ENCODE results near the gene NT5DC3. TPM values are rescaled to one million over a fixed set of nuclear protein-coding genes. Genes with fewer than 3 reads are reported as not detected.
"Not testable (repeated sequence)": the region's sequence is repeated elsewhere in the genome, so short reads cannot be mapped to it uniquely, and the experiment has no call there.

NT5DC3 gene
- polyA plus RNA-seq, 6 donors from 2014 or later = 0.96 to 4.4 (median 1.9) TPM

DNA sequence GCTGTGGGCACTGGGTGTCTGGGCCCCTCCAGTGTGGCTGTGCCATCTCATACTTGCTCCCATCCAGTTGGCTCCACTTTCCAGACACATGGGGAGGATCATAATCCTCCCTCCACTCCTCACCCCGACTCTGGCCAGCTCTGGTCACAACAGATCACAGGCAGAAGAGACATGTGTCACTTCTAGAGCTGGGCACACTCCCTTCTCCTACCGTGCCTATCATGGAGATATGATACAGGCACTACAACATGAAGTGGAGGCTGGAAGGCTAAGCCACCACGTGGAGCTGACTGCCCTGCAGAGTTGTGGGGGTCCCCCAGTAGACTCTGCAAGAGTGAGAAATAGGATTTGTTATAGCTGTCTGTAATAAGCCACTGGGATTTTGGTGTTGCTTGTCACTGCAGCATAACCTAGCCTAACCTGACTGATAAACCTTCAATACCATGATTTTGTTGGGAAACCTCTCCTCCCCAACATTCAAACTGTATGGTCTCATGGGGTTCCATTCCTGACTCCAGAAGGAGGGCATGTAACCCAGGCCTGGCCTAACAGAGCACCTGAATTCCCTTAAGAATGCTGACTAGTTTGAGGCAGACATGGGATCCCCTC is 20.0 kb downstream of the NT5DC3 start:
- peaks cover 0 to 3% (median 0%) of the 10 kb centered on the region in 3 donors for H3K4me1 Mint-ChIP-seq
- no peak overlapping the region for H3K27ac Mint-ChIP-seq
- peaks cover 10 to 11% of the 10 kb centered on the region in 2 donors for H3K36me3 Mint-ChIP-seq
- H3K27me3 Mint-ChIP-seq = no peaks in the 10 kb centered on the region
- ATAC-seq (ENCODE audit: low read depth in 2 of 2) = no peak
- DNase-seq = no peak
- H3K9me3 Mint-ChIP-seq = peaks cover 0 to 9% (median 2%) of the 10 kb centered on the region in 7 donors
- no peak overlapping the region for H3K4me3 Mint-ChIP-seq

DNA sequence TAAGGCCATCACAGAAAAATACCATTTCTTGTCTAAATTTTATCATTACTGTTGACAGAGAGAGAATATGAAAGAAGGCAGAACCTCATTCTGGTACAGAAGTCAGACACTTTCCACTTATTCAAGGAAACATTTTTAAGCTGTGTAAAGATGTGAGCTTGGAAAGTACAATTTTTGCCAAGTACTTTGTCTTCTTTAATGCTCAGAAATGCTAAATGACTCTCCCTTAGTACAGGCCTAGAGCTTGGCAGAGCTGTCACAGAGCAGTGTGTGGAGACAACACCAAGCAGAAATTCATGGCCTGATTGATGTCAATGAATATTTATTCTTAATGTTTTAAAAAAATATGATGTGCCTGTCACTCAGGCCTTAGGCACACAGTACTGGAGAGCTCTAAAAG is 20.7 kb downstream of the NT5DC3 start:
- DNase-seq (no peak), ATAC-seq (ENCODE audit: low read depth in 2 of 2) (no peak)
- Mint-ChIP-seq H3K36me3 (peaks cover 10 to 11% of the 10 kb centered on the region in 2 donors), H3K9me3 (peaks cover 0 to 9% (median 2%) of the 10 kb centered on the region in 7 donors), H3K4me3 (no peak overlapping the region), H3K27ac (no peak overlapping the region), H3K4me1 (peaks cover 0 to 3% (median 0%) of the 10 kb centered on the region in 3 donors), H3K27me3 (no peaks in the 10 kb centered on the region)

DNA sequence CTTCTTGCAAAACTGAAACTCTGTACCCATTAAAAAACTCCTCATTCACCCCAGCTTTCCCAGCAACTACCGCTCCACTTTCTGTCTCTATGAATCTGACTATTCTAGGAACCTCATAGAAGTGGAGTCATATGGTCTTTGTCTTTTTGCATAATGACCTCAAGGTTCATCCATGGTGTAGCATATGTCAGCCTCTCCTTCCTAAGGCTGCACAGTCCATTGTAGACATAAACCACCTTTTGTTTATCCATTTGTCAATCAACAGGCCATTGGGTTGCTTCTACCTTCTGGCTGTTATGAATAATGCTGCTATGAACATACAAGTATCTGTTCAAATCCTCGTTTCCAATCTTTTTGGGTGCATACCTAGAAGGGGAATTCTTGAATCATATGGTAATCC is 21.1 kb downstream of the NT5DC3 start:
- ATAC-seq (ENCODE audit: low read depth in 2 of 2) (no peak), DNase-seq (no peak)
- no peak overlapping the region for H3K4me3 Mint-ChIP-seq
- no peaks in the 10 kb centered on the region for H3K27me3 Mint-ChIP-seq
- peaks cover 10 to 11% of the 10 kb centered on the region in 2 donors for H3K36me3 Mint-ChIP-seq
- H3K9me3 Mint-ChIP-seq = peaks cover 0 to 9% (median 2%) of the 10 kb centered on the region in 7 donors
- H3K27ac Mint-ChIP-seq = no peak overlapping the region
- H3K4me1 Mint-ChIP-seq = peaks cover 0 to 3% (median 0%) of the 10 kb centered on the region in 3 donors

- Mint-ChIP-seq H3K27ac (no peak overlapping the region), H3K9me3 (peaks cover 0 to 9% (median 2%) of the 10 kb centered on the region in 7 donors), H3K27me3 (no peaks in the 10 kb centered on the region), H3K4me1 (peaks cover 0 to 3% (median 0%) of the 10 kb centered on the region in 3 donors), H3K36me3 (peaks cover 10 to 11% of the 10 kb centered on the region in 2 donors), H3K4me3 (no peak overlapping the region)
- ATAC-seq (ENCODE audit: low read depth in 2 of 2) (no peak), DNase-seq (no peak)
Observed at GRCh38 chr12:103819312-103819711, 21.7 kb downstream of the NT5DC3 start.

- H3K27ac Mint-ChIP-seq = no peak overlapping the region
- no peak overlapping the region for H3K4me3 Mint-ChIP-seq
- peaks cover 19 to 21% of the 10 kb centered on the region in 2 donors for H3K36me3 Mint-ChIP-seq
- peaks cover 0 to 9% (median 2%) of the 10 kb centered on the region in 7 donors for H3K9me3 Mint-ChIP-seq
- no peak for DNase-seq
- peaks cover 0 to 3% (median 0%) of the 10 kb centered on the region in 3 donors for H3K4me1 Mint-ChIP-seq
- no peaks in the 10 kb centered on the region for H3K27me3 Mint-ChIP-seq
- no peak for ATAC-seq (ENCODE audit: low read depth in 2 of 2)
Observed at GRCh38 chr12:103817791-103818190, 23.2 kb downstream of the NT5DC3 start.

DNA sequence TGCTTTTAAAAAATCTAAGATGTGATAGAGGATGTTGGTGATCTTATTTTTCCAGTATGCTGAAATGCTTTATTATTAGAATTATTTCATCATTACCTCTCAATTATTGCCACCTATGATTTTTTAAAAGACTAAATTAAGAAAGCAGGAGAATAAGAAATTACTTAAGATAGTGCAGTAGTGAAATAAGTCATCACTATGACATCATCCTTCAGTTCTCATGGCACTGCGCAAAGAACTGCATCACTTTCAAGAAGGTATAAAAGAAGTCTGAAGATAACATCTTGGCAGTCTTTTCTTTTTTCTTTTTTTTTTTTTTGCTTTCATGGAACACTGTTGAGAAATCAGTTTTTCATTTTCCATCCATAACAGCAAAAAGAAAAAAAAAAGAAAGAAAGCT is 24.4 kb downstream of the NT5DC3 start:
- ATAC-seq (ENCODE audit: low read depth in 2 of 2) = no peak
- Mint-ChIP-seq H3K4me3 (no peak overlapping the region), H3K27me3 (no peaks in the 10 kb centered on the region), H3K9me3 (peaks cover 0 to 6% (median under 1%) of the 10 kb centered on the region in 7 donors), H3K36me3 (peaks cover 18 to 20% of the 10 kb centered on the region in 2 donors), H3K27ac (peak overlapping the region in 1 of 6 donors; percentile 61), H3K4me1 (peaks cover 0 to 3% (median 0%) of the 10 kb centered on the region in 3 donors)
- DNase-seq = no peak

GRCh38 chr12:103814436-103814835 is 26.6 kb downstream of the NT5DC3 start:
- Mint-ChIP-seq H3K4me3 (no peak overlapping the region), H3K27ac (no peak overlapping the region), H3K27me3 (no peaks in the 10 kb centered on the region), H3K4me1 (peaks cover 0 to 3% (median 0%) of the 10 kb centered on the region in 3 donors), H3K36me3 (peaks cover 15 to 18% of the 10 kb centered on the region in 2 donors), H3K9me3 (no peaks in the 10 kb centered on the region)
- DNase-seq = no peak
- ATAC-seq (ENCODE audit: low read depth in 2 of 2) = no peak

GRCh38 chr12:103813949-103814348 is 27.1 kb downstream of the NT5DC3 start:
- no peak for DNase-seq
- Mint-ChIP-seq H3K27me3 (no peaks in the 10 kb centered on the region), H3K4me3 (peak overlapping the region in 1 of 8 donors; percentile 21), H3K9me3 (no peaks in the 10 kb centered on the region), H3K27ac (no peak overlapping the region), H3K4me1 (peaks cover 0 to 3% (median 0%) of the 10 kb centered on the region in 3 donors), H3K36me3 (peaks cover 18 to 20% of the 10 kb centered on the region in 2 donors)
- ATAC-seq (ENCODE audit: low read depth in 2 of 2) = no peak

DNA sequence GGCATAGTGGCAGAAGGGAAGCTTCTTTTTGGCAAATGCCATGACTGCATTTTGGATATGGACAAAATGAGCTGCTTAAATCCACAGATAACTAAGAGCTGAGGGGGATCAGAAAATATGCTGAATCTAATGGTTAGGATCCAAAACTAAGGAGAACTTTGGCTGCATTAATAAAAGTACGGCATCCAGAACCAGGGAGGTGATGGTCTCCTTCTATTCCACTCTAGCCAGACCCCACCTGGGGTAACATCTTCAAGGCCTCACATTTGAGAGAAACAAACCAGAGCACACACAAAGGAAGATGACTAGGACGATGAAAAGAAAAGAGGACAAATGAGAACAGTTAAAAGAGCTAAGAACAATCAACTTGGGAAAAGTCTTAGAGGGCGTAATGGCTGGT is 27.6 kb downstream of the NT5DC3 start:
- Mint-ChIP-seq H3K27ac (peak overlapping the region in 1 of 6 donors; percentile 75), H3K9me3 (no peaks in the 10 kb centered on the region), H3K36me3 (peaks cover 19 to 24% of the 10 kb centered on the region in 2 donors), H3K4me1 (peaks cover 0 to 3% (median 0%) of the 10 kb centered on the region in 3 donors), H3K27me3 (no peaks in the 10 kb centered on the region), H3K4me3 (no peak overlapping the region)
- ATAC-seq (ENCODE audit: low read depth in 2 of 2) = no peak
- no peak for DNase-seq

- peaks cover 0 to 4% (median 1%) of the 10 kb centered on the region in 3 donors for H3K4me1 Mint-ChIP-seq
- H3K4me3 Mint-ChIP-seq = no peak overlapping the region
- no peaks in the 10 kb centered on the region for H3K27me3 Mint-ChIP-seq
- H3K36me3 Mint-ChIP-seq = peaks cover 24 to 26% of the 10 kb centered on the region in 2 donors
- H3K27ac Mint-ChIP-seq = no peak overlapping the region
- ATAC-seq (ENCODE audit: low read depth in 2 of 2) (no peak), DNase-seq (no peak)
- no peaks in the 10 kb centered on the region for H3K9me3 Mint-ChIP-seq
Observed at GRCh38 chr12:103812789-103813188, 28.2 kb downstream of the NT5DC3 start.

GRCh38 chr12:103811791-103812190 is 29.2 kb downstream of the NT5DC3 start:
- no peaks in the 10 kb centered on the region for H3K27me3 Mint-ChIP-seq
- H3K9me3 Mint-ChIP-seq = no peaks in the 10 kb centered on the region
- no peak for DNase-seq
- peaks cover 0 to 8% (median 0%) of the 10 kb centered on the region in 3 donors for H3K4me1 Mint-ChIP-seq
- ATAC-seq (ENCODE audit: low read depth in 2 of 2) = no peak
- no peak overlapping the region for H3K4me3 Mint-ChIP-seq
- H3K27ac Mint-ChIP-seq = peak overlapping the region in 1 of 6 donors; percentile 28
- peaks cover 26 to 29% of the 10 kb centered on the region in 2 donors for H3K36me3 Mint-ChIP-seq

DNA sequence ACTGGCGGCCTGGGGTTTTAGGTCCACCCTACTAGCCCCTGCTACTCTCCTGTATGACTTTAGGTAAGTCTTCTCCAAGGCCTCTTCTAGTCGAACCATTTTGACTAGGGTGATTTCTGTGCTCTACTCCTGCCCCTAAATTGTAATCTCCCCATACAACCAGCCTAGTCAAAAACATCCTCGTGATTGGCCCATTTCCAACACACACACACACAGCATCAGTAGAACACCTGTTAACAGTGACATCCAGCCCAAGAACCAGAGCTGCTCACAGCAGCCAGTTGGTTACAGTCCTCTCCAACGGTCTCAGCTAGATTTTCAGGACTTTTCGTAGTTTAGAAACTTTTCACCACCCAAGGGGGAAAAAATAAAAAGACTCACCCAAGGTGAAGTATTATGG is 30.9 kb downstream of the NT5DC3 start:
- no peak for DNase-seq
- no peak for ATAC-seq (ENCODE audit: low read depth in 2 of 2)
- peaks cover 0 to 11% (median 0%) of the 10 kb centered on the region in 3 donors for H3K4me1 Mint-ChIP-seq
- peaks cover 37 to 40% of the 10 kb centered on the region in 2 donors for H3K36me3 Mint-ChIP-seq
- no peak overlapping the region for H3K27ac Mint-ChIP-seq
- no peak overlapping the region for H3K4me3 Mint-ChIP-seq
- H3K9me3 Mint-ChIP-seq = no peaks in the 10 kb centered on the region
- no peaks in the 10 kb centered on the region for H3K27me3 Mint-ChIP-seq

DNA sequence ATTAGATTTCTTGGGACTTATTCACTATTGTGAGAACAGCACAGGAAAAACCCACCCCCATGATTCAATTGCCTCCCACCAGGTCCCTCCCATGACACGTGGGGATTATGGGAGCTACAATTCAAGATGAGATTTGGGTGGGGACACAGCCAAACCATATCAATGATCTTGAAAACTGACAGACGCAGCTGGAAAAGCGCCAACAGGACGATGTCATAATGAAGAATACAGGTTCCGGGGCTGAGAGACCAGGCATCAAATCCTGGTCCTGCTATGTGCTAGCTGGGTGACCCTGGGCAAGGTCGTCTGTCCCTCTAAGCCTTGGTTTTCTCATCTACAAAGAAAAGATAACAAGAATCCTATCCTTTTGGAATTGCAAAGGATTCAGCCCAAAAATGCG is 31.4 kb downstream of the NT5DC3 start:
- DNase-seq, H3K4me3 Mint-ChIP-seq: not testable (repeated sequence)
- H3K36me3 Mint-ChIP-seq = peaks cover 37 to 40% of the 10 kb centered on the region in 2 donors

GRCh38 chr12:103809154-103809553 is 31.9 kb downstream of the NT5DC3 start:
- H3K36me3 Mint-ChIP-seq = peaks cover 39% of the 10 kb centered on the region in 2 donors

More for the DNA sequence above, 31.4 kb downstream of the NT5DC3 start:
- not testable (repeated sequence) for H3K27ac Mint-ChIP-seq; H3K27me3 Mint-ChIP-seq; ATAC-seq (ENCODE audit: low read depth in 2 of 2); H3K9me3 Mint-ChIP-seq
- peaks cover 0 to 11% (median 0%) of the 10 kb centered on the region in 3 donors for H3K4me1 Mint-ChIP-seq

More at GRCh38 chr12:103809154-103809553, 31.9 kb downstream of the NT5DC3 start:
- peaks cover 0 to 2% (median 0%) of the 10 kb centered on the region in 7 donors for H3K9me3 Mint-ChIP-seq
- H3K27me3 Mint-ChIP-seq = no peaks in the 10 kb centered on the region
- H3K4me3 Mint-ChIP-seq = no peak overlapping the region
- H3K27ac Mint-ChIP-seq = no peak overlapping the region
- ATAC-seq (ENCODE audit: low read depth in 2 of 2) (no peak), DNase-seq (no peak)
- H3K4me1 Mint-ChIP-seq = peaks cover 0 to 11% (median 0%) of the 10 kb centered on the region in 3 donors
